Stimulated activated CD8-positive, alpha-beta memory T cell treated with anti-CD3 and anti-CD28 coated beads, Interleukin-7, amount 100 ng/mL, for 48 hours (primary cell): ENCODE measurements around the gene ACBD3.
A peak's percentile ranks its signal among the peaks of the same experiment; 100 is the strongest.

ENCODE experiments used
- DNase-seq, 2 donors: peaks; one replicate each; pipeline ENCODE4 v3.0.0-alpha.2; 2020; ENCODE audit warnings: low read depth in 1 of 2; ENCODE audit errors: extremely low read depth in 1 of 2

The ACBD3 gene

DNA sequence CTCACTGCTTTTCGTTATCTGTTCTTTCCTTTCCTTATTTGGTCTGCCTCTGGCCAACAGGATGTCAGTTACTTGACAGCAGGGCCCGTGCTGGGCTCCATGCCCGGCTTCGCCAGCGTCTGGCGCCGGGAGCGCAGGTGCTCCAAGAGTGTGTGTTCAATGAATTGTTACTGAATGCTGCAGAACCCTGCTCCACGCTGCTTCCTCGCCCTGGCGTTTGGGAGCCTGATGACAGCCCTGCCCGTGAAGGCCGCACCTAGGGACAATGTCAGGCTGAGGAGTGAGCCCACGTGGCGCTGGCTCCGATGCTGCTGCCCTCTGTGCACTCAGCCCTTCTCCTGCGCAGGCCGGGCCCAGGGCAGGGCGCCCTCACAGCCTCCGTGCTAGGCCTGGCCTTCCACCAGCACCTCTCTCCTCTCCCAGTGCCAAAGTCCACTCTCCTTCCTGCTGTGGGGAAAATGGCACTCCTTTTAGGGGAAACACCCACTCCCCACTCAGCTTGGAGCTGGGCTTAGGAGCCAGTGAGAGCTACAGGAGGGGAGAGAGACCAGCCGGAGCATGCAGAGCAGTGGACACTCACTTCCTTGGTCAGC lies 51.4 kb downstream of the ACBD3 start:
- no peak for DNase-seq

- DNase-seq: no peak
These were observed 52.1 kb downstream of the ACBD3 start for GRCh38 chr1:226134170-226135058.

GRCh38 chr1:226133504-226134123 lies 52.9 kb downstream of the ACBD3 start:
- DNase-seq: no peak

DNA sequence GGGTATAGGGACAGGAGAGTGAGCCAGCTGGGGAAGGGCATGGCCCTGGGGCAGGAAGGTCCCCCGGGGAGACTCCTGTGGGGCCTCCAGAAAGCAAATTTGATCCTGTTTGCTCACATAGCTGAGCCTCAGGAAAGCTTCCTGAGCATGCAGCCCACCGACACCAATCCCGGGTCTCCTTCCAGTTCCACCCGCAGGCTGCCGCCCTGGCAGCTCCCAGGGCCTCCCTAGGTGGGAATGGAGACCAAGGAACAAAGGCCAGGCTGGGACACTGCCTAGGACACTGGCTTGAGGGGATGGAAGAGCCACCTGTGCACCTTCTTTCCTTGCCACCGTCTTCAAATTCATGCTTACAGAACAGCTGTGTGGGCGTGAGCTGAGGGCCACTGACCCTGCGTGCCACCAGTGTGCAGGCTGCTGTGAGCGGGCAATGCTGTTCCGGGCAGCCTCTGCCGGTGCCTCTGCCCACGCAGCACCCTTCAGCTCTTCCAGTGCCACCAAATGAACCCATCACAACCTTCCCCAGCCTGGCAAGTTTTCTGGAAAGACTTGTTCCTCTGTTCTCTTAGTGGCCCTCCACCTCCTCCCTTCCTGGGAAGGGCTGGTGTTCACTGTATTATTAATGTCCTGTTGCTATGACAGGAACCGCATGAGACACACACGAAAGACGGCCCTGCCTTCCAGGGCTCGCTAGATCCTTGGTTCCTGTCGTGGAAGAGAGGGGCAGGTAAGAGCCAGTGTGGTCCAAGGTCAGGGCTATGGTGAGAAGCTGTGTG lies 53.6 kb downstream of the ACBD3 start:
- no peak for DNase-seq

GRCh38 chr1:226131639-226132038 lies 54.9 kb downstream of the ACBD3 start:
- DNase-seq: no peak

DNA sequence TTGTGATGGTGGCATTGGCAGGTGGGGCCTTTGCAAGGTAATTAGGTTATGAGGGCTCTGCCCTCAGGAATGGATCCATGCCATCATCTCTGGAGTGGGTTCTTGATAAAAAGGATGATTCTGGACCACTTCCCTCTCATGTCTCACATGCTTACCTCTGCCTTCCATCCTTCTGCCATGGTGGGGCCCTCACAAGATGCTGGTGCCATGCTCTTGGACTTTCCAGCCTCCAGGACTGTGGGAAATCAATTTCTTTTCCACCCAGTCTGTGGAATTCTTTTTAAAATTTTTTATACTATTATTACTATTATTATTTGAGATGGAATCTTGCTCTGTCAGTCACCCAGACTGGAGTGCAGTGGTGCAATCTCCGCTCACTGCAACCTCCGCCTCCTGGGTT lies 57.3 kb downstream of the ACBD3 start:
- DNase-seq: no peak

DNA sequence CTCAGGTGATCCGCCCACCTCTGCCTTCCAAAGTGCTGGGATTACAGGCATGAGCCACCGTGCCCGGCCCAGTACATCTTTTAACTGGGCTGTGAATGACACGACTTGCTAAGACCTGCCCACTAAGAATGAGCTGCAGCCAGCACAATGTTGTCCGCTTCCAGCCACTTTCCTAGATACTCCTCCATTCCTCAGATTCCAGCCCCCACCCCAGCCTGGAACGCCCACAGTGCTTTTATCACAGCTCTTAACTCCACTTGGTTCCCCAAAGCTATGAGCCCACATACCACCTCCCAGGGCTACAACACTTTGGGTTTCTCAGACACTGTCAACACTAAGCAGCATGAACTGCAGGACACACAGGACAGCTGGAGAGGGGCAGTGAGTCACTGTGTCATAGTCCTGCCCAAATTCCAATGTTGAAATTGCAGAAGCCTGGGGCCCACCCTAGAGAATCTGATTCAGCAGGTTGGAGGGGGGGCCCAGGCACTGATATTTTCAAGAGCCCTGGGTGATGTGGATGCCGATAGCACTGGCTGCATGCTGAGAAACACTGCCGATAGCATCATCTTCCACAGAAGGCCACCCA lies 58.0 kb downstream of the ACBD3 start:
- no peak for DNase-seq

DNA sequence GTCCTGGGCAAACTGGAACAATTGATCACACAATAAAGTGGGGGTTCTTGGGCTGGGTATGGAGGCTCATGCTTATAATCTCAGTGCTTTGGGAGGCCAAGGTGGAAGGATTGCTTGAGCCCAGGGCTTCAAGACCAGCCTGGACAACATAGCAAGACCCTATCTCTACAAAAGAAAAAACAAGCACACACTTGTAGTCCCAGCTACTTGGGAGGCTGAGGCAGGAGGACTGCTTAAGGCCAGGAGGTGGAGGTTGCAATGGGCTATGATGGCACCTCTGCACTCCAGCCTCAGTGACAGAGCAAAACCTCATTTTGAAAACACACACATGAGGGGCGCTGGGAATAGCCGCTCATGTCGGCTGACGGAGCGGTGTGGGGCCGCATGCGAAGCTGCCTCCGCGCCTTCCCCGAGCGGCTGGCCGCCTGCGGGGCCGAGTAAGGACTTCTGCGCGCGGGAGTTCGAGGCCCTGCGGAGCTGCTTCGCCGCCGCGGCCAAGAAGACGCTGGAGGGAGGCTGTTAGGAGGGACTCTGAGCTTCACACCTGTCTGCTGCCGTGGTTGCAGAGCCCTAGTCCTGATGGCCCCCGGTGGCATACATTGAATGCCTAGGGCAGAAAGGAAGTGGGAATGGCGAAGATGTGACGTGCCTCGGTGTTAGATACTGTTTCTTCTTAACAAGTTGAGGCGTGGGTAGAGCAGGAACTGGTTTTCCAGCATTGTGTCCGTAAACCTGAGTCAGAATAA lies 59.5 kb downstream of the ACBD3 start:
- DNase-seq: no peak

DNA sequence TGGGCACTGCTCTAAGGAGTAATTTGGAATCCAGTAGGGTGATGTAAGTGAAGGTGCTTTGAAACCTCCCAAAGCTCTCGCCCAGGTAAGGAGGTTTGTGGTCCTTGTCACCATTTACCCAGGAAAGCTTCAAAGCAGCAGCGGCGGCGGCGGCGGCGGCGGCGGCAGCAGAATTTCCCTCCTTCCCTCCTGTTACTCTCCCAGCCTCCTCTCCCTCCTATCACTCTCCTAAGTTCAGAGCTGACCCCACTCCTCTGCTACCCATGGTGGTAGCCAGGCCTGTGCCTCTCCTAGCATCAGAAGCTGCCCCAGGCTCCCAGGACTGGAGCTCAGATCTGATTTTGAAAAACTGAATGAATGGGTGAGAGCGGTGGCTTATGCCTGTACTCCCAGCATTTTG lies 60.7 kb downstream of the ACBD3 start:
- no peak for DNase-seq

DNA sequence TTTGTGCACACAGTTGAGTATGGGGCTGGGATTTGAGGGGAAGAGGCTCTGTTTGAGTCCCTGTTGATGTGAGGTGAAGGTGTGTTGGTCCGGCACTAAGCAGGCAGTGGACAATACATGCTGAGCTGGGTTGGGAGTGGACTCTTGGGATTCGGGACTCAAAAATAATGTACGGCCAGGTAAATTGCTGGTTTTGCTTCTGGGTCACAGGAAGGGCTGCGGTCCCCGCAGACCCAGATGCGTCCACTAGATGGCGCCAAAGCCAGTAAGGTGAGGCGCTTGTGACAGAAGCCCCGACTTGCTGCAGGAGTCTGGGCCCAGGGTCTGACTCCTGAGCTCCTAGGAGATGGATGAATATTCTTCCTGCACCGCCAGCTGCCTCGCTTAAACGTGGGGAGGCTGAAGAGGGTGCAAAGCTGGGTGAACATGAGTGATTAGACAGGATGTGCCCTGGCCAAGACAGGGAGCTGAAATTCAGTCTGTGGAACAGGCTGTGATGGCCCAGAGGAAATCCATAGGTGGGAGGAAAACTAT lies 61.4 kb downstream of the ACBD3 start:
- DNase-seq: peak; percentile 66 to 76

DNA sequence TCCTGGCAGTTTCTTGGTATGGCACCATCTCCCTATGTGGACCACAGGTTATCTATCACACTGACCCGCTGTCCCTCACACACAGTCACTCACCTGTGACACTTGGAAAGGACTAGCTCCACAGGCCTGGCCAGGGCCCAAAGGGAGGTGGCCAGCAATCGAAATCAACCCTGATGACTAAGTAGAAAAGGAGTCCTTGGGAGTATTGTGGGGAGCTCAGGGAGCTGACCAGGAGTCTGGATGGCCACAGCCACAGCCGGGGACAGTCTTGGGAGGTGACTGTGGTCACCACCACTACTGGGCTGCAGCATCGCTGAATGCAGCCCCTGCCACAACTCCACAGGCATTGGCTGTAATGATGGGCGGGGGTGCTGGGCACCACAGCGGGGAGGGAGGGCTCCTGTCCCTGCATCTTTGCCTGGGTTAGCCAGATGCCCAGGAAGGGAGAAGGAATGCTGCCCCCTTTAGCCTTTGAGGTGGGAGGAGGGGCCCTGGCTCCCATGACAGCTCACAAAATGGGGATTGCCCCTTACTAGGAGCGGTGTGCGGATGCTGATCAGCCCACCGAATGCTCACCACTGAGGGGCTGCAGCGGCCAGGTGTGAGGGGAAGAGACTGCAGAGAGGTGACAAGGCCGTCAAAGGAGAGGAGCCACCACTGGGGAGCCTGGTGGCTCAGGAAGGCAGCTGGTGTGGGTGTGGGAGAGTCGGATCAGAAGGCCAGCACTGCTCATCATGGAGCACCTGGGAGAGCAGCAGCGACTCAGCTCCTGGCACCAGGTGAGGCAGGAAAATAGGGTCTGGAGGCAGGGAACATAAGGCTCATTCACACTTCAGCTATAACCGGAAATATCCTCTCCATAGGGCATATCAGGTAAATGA lies 62.7 kb downstream of the ACBD3 start:
- no peak for DNase-seq

DNA sequence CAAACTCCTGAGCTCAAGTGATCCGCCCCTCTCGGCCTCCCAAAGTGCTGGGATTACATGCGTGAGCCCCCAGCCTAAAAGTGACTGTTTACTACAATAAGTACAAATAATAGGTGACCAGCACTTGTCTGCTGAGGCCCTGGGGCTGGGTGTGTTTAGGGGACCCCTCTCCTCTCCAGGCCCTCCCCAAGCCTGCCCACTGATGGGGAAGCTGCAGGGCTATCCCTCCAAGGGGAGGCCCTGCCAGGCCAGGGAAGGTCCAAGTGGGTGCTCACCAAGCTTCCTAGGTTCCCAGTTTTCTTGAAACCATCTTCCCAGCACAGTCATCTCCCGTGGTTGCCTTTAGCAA lies 63.4 kb downstream of the ACBD3 start:
- DNase-seq: no peak

- peak; percentile 35 to 53 for DNase-seq
These were observed 64.7 kb downstream of the ACBD3 start for GRCh38 chr1:226121587-226122400.

GRCh38 chr1:226121049-226121586 lies 65.4 kb downstream of the ACBD3 start:
- no peak for DNase-seq

DNA sequence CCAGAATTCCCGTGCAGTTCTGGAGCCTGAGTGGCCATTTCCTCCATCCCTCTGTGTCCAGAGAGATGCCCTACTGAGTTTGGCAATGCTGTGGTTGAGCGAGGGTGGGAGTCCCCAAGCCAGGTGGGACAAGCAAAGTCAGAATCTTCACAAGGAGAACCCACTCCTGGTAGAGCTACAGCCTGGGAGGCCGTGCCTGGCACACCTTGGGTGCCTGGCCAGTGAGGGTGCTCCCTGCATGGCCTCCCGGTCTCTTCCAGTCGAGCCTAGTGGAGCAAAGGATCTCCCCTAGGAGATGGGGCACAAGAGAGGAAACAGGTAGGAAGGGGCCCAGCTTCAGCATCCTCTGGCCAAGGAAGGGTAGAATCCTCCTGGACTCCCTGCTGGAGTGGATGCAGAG lies 66.1 kb downstream of the ACBD3 start:
- DNase-seq: no peak

- no peak for DNase-seq
These were observed 67.4 kb downstream of the ACBD3 start for GRCh38 chr1:226119169-226119568.

DNA sequence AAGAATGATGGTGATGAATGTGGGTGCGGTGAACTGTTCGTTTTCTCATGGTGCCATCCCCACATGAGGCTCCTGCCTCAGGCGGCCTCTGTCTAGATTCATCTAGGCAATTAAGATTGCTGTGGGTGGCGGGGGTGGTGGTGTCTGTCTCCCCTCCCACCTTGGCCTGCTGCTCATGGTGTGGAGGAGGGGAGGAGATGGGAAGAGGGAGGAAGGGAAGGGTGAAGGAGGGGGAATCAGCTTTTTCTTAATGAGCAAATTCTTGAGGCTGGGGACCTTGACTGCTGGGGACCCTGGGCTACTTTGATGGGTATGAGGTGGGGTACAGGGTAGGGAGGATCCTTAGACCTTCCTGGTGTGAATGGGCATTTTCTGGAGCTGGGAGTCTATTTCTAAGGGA lies 68.2 kb downstream of the ACBD3 start:
- no peak for DNase-seq

GRCh38 chr1:226117330-226117729 lies 69.2 kb downstream of the ACBD3 start:
- no peak for DNase-seq
